HUES48 (cell line): Measurements from ENCODE around the gene MCRIP2.

Experiments used
- H3K27ac ChIP-seq: one replicate; pipeline ENCODE4 v1.7.0; 2013; ENCODE audit warnings: low read depth, low read length, inconsistent platforms
- H3K27me3 ChIP-seq: 2 replicates; pipeline ENCODE4 v1.6.1; 2013; ENCODE audit warnings: mild to moderate bottlenecking, low read length; ENCODE audit not compliant: control insufficient read depth, insufficient read depth
- H3K36me3 ChIP-seq: 2 replicates; pipeline ENCODE4 v1.6.1; 2013; ENCODE audit warnings: low read length; ENCODE audit not compliant: control insufficient read depth, insufficient read depth
- H3K4me1 ChIP-seq: 2 replicates; pipeline ENCODE4 v1.6.1; 2013; ENCODE audit warnings: mild to moderate bottlenecking, low read length; ENCODE audit not compliant: control insufficient read depth, insufficient read depth
- H3K4me3 ChIP-seq: 2 replicates; pipeline ENCODE4 v1.5.1; 2013; ENCODE audit warnings: mild to moderate bottlenecking, low read depth, low read length
- H3K9ac ChIP-seq: 2 replicates; pipeline ENCODE4 v1.6.1; 2013; ENCODE audit warnings: mild to moderate bottlenecking, low read depth, low read length, moderate library complexity
- H3K9me3 ChIP-seq: 2 replicates; pipeline ENCODE4 v1.6.1; 2013; ENCODE audit warnings: low read length; ENCODE audit not compliant: control insufficient read depth, insufficient read depth

Gene MCRIP2

DNA sequence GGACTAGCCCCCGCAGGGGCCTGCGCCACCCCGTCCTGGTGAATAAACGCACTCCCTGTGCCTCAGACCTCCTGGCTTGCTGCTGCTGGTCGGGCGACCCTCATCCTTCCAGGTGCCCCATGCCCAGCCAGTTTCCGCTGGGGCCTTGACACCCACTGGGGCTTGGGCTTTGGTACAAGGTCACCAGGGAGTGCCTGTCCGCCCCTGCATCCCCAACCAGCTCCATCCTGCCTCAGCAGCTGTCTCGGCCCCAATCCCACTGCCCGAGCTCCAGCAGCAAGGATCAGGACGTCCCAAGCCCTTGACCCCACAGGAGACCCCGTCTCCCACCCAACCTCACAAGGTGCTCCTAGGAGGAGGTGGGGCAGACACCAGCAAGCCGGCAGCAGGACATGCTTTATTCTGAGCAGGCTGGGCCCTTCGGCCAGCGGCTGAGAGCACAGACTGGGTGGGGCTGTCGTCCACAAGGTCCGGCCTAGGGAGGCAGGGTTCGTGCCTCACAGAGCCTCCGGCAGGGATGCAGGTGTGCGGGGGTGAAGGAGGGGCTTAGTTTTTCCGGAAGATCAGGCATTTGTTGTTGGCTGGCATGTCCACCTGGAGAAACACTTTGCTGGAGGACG lies 7.5 kb upstream of the MCRIP2 start:
- peaks cover 32% of the 10 kb centered on the region for H3K4me1 ChIP-seq
- no peak overlapping the region for H3K9ac ChIP-seq
- peaks cover 17% of the 10 kb centered on the region for H3K36me3 ChIP-seq
- no peaks in the 10 kb centered on the region for H3K27me3 ChIP-seq
- no peak overlapping the region for H3K4me3 ChIP-seq
- no peak overlapping the region for H3K27ac ChIP-seq
- H3K9me3 ChIP-seq, result no peaks in the 10 kb centered on the region

DNA sequence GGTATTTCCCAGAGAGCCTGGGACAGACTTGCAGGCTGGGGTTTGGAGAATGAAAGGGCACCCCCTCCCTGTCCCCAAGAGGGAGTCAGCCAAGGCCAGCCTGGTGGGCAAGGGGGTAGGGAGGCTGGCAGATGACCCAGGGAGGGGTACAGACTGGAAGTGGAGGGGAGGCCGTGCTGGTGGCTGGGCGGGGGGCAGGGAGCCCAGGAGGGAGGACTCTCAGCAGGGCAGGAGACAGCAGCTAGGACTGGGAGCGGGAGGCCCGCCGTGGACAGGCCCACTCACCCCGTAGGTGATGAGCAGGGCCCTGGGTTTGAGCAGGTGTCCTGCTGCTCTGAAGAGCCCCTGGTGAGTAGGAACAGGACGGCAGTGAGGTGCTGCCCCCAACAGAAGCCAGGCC lies 6.6 kb upstream of the MCRIP2 start:
- no peaks in the 10 kb centered on the region for H3K9me3 ChIP-seq
- peak overlapping the region; percentile 85; the same call in 1 of the 2 replicates for H3K4me3 ChIP-seq
- H3K36me3 ChIP-seq, result peaks cover 17% of the 10 kb centered on the region
- H3K27ac ChIP-seq, result no peak overlapping the region
- peaks cover 25% of the 10 kb centered on the region; the same call in 1 of the 2 replicates for H3K4me1 ChIP-seq
- no peak overlapping the region for H3K9ac ChIP-seq
- no peaks in the 10 kb centered on the region for H3K27me3 ChIP-seq

DNA sequence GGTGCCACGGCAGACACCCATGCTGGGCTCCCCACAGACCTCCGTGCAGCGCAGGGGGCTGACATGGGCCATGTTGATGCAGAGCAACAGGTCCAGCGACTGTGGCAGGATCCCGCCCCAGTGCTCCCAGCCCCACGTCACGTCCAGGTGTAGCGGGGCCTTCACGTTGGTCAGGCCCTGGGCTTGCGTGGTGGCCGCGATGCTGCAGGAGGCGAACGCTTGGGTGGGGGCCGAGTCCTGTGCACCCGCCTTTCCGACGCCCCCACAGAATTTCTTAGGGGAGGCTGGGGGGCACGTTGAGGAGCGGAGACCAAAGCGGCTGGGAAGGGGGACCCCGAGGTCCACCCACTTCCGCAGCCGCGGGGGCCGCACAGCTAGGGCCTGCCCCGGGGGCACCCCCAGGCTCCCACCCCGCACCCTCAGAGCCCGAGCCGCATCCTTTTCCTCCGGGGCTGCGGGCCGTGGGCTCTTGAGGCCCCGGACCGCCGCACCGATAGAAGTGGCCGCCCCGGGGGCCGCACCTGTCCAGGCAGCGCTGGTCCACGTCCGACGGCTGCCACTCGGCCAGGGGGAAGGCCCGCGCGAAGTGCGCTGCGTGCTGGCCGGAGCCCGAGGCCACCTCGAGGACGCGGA lies 5.9 kb upstream of the MCRIP2 start:
- H3K27ac ChIP-seq, result peak overlapping the region; percentile 50
- no peaks in the 10 kb centered on the region for H3K27me3 ChIP-seq
- peaks cover 17% of the 10 kb centered on the region for H3K36me3 ChIP-seq
- no peaks in the 10 kb centered on the region for H3K9me3 ChIP-seq
- H3K4me3 ChIP-seq, result peak overlapping the region; percentile 85
- peak overlapping the region; percentile 51; the same call in 1 of the 2 replicates for H3K9ac ChIP-seq
- H3K4me1 ChIP-seq, result peaks cover 19% of the 10 kb centered on the region; the same call in 1 of the 2 replicates

DNA sequence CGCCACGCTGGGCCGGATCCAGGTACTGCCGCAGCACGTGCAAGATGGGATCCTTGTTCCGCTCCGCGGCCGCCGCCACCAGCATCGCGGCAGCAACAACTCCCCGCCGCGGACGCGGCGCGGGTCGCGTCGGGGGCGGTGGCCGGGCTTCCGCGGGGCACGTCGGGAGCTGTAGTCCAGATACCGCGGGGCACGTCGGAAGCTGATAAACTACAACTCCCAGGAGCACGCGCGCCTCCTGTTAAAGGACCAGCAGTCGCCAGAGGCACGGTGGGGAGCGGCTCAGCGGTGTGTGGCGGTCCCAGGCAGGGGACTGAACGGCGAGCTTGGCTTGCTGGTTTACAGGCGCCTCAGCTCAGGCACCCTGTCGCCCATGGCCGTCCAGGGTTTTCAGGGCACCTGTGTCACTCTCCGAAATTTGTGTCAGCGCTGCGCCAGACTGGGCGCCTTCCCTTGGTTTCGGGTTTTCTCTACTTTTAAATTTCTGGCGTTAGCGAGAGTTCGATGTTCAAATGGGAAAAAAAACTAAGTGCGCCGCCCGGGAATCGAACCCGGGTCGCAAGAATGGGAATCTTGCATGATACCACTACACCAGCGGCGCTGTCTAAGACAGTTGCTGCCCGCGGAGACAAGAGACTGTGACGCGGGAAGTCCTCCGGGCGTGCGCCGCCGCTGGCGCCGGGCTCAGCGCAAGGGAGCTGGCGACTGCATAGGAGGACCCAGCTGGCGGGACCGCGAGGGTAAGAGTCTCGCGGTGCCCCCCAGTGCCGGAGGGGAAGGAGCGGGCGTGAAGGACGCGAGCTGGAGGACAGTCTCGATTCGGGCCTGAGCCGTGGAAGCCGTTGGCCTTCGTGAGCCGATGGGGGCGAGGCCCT lies 5.2 kb upstream of the MCRIP2 start, which contains the start of gene METTL26:
Gene METTL26 (minus strand): TSS at position 100 of the 875 bp plus-strand sequence. CDS start 15 bp downstream, at position 85.
- H3K27ac ChIP-seq, result peak within 1 kb of the TSS; percentile 83
- H3K4me1 ChIP-seq, result peaks cover 15% of the 10 kb centered on the region; the same call in 1 of the 2 replicates
- H3K9ac ChIP-seq, result peak within 1 kb of the TSS; percentile 61; the same call in 1 of the 2 replicates
- no peaks in the 10 kb centered on the region for H3K9me3 ChIP-seq
- no peaks in the 10 kb centered on the region for H3K27me3 ChIP-seq
- H3K4me3 ChIP-seq, result peak within 1 kb of the TSS; percentile 85
- H3K36me3 ChIP-seq, result peaks cover 17% of the 10 kb centered on the region

DNA sequence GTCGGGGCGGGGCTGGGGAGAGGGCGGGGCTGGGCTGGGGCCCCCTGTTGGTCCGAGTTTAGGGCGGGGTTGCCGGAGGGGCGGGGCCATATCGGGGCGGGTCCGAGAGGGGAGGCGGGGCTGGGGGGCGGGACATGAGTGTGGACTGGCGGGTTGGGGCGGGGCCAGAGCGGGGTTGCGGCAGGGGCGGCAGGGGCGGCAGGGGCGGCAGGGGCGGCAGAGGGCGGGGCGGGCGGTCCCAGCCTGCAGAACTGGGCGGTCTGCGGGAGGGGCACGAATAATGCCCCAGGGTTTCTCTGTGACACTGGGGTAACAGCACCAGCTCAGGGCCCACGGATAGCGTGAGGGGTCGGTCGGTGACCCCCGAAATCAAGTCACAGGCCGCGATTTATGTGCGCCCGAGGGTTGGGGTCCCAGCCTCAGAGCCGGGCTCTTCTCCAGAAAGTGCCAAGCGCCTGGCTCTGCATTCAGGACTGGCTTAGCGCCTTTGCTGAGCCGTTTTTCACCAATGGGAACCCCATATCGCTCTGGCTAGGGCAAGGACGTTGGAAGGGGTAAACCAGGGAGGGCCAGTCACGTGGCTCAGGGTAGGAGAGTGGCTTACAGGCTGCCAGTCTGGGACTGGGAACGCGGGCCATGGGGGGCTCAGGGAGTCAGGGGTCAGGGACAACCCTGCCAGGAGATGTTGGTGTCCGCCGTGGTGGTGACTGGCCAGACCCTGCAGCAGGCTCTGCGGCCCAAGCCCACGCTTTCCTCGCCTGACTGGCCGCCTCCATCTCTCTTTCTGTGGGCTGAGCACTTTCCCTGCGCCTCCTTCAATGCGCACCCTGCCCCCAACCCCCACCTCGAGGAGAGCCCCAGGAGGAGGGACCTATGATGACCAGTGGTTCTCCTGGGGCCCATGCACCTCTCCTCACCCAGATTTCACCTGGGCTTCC lies 4.3 kb upstream of the MCRIP2 start:
- H3K9ac ChIP-seq, result no peak overlapping the region
- H3K27me3 ChIP-seq, result no peaks in the 10 kb centered on the region
- peak overlapping the region; percentile 85 for H3K4me3 ChIP-seq
- H3K27ac ChIP-seq, result peak overlapping the region; percentile 26
- H3K4me1 ChIP-seq, result peaks cover 15% of the 10 kb centered on the region; the same call in 1 of the 2 replicates
- no peaks in the 10 kb centered on the region for H3K9me3 ChIP-seq
- peaks cover 17% of the 10 kb centered on the region for H3K36me3 ChIP-seq

DNA sequence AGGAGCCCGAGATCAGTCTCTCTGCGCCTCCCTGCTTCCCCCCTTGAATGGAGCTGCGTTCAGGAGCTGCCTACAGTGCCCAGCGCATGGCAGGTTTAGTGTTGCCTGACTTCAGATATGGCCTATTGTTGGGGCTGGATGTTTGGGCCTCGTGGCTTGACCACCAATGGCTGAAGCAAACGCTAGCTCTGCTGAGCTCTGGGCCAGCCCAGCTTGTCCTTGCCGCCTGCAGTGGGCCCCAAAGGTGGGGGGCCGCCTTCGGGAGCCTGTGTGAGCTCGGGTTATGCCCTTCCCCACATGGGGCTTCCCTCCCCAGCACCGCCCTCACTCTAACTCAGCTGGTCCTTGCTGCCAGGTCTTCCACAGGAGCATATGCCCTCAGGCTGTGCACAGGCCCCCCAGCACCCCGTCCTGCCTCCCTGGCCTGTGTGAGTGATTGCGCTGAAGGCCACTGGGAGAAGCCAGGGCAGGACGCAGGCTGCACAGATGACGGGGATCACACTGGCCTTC lies 3.5 kb upstream of the MCRIP2 start:
- no peak overlapping the region for H3K4me3 ChIP-seq
- H3K4me1 ChIP-seq, result peaks cover 19% of the 10 kb centered on the region
- H3K9ac ChIP-seq, result no peak overlapping the region
- H3K9me3 ChIP-seq, result no peaks in the 10 kb centered on the region
- peaks cover 15% of the 10 kb centered on the region for H3K36me3 ChIP-seq
- H3K27me3 ChIP-seq, result no peaks in the 10 kb centered on the region
- no peak overlapping the region for H3K27ac ChIP-seq

DNA sequence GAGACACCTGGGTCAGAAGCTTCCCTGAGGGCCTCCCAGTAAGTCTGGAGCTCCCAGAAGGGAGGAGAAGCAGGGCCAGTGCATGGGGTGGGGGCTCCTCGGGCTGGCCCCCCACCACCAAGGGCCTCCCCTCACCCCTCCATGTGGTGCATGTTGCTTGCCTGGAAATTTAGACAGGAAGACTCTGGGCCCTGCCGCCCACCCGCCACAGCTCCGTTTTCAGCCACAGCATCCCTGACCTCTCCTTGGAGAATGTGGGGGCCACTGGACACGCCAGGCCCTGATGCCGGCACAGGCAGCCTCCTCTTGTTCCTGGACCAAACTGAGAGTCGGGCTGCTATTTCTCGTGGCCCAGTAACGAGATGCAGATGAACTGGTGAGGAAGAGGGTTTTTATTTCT lies 2.8 kb upstream of the MCRIP2 start:
- H3K27me3 ChIP-seq, result no peaks in the 10 kb centered on the region
- peaks cover 7% of the 10 kb centered on the region; the same call in 1 of the 2 replicates for H3K36me3 ChIP-seq
- H3K9me3 ChIP-seq, result no peaks in the 10 kb centered on the region
- H3K27ac ChIP-seq, result no peak overlapping the region
- no peak overlapping the region for H3K9ac ChIP-seq
- peaks cover 19% of the 10 kb centered on the region for H3K4me1 ChIP-seq
- H3K4me3 ChIP-seq, result no peak overlapping the region

DNA sequence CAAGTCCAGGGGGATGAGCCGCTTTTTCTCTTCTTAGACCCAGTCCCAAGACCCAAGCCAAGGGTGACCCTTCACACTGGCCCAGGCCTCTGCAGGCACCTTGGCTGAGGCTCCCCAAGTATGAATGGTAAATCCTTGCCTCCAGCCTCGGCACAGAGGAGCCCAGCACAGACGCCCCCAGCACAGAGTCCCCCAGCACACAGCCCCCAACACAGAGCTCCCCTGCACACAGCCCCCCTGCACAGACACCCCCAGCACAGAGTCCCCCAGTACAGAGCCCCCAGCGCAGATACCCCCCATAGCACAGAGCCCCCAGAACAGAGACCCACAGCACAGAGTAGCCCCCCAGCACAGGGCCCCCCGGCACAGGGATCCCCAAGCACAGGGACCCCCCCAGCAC lies 1.0 kb upstream of the MCRIP2 start:
- no peak overlapping the region for H3K9ac ChIP-seq
- H3K9me3 ChIP-seq, result no peaks in the 10 kb centered on the region
- H3K36me3 ChIP-seq, result no peaks in the 10 kb centered on the region
- no peaks in the 10 kb centered on the region for H3K27me3 ChIP-seq
- H3K27ac ChIP-seq, result no peak overlapping the region
- H3K4me1 ChIP-seq, result peaks cover 19% of the 10 kb centered on the region
- H3K4me3 ChIP-seq, result no peak overlapping the region

DNA sequence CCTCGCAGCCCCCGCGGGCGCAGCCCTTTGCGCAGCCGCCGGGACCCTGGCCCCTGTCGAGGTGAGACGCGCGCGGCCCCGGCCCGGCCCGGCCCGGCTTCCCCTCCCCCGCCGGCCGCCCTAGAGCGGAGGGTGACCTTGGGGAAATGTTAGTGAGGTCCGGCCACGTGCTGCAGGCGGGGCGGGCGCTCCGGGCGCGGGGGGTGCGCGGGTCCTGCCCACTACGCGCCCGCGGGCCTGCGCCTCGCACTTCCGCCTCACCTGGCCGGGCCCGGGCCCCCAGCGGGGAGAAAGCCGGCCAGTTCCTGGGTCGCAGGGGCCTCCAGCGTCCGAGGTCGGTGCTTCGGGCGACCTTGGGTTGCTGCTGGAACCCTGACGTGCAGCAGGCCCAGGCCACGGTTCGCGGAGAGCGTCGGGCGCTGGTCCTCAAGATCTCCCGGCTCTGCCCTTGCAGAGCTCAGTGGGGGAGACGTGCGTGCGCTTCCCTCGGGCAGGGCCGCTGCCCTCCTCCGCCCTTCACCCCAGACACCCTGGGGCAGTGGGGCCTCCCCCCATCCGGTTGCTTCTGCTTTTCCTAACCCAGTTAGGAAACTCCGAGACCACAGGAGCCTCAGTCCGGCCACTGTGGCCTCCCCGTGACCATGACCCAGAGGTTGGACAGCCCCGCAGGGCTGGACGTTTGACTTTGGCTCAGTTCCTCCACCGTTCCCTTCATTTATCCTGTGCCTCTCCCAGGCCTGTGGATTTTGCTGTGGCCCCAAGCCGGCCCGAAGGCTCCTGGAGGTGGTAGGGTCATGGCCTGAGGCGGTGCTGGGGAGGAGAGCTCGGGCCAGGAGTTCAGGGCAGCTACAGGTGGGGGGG lies 791 bp downstream of the MCRIP2 start:
- Histone ChIP-seq H3K4me1 (peaks cover 17% of the 10 kb centered on the region), H3K27ac (peak overlapping the region; percentile 12)

More for the DNA sequence above, 791 bp downstream of the MCRIP2 start:
- Histone ChIP-seq H3K9me3 (no peaks in the 10 kb centered on the region), H3K9ac (peak overlapping the region; percentile 55; the same call in 1 of the 2 replicates), H3K36me3 (no peaks in the 10 kb centered on the region), H3K27me3 (no peaks in the 10 kb centered on the region), H3K4me3 (peak overlapping the region; percentile 74)
